Keratinocyte (primary cell): ENCODE data around the gene CIDEC. TPM values are rescaled to one million over a fixed set of nuclear protein-coding genes. Genes with fewer than 3 reads are reported as not detected.

Source experiments
- DNase-seq: peaks from one replicate; pipeline ENCODE4 v3.0.0-alpha.2; 2011; ENCODE audit warnings: low read depth, missing footprints, low spot score
- FAIRE-seq: peaks from 2 replicates; lab custom pipeline; 2011; peaks lifted over from hg19 to GRCh38; lab: Jason Lieb, UNC
- H2AFZ ChIP-seq: 2 replicates; pipeline ENCODE4 v1.6.0; 2012; ENCODE audit warnings: low read length, control low read depth, inconsistent platforms; ENCODE audit not compliant: control insufficient read depth
- H3K27ac ChIP-seq: 2 replicates; pipeline ENCODE4 v1.5.1; 2011; ENCODE audit warnings: low read length; ENCODE audit not compliant: control insufficient read depth, insufficient read depth
- H3K27me3 ChIP-seq: 3 replicates; pipeline ENCODE4 v1.6.0; 2011; ENCODE audit warnings: low read length; ENCODE audit not compliant: control insufficient read depth, insufficient read depth; ENCODE audit errors: extremely low read depth
- H3K36me3 ChIP-seq, 2 experiments: 2 replicates in 1 of 2; 3 replicates in 1 of 2; pipeline ENCODE4 v1.5.1; 2011; ENCODE audit warnings: low read length in 2 of 2, mild to moderate bottlenecking in 1 of 2; ENCODE audit not compliant: control insufficient read depth in 2 of 2, insufficient read depth in 2 of 2; ENCODE audit errors: extremely low read depth in 1 of 2
- H3K4me1 ChIP-seq: 3 replicates; pipeline ENCODE4 v1.5.1; 2011; ENCODE audit warnings: low read length; ENCODE audit not compliant: control insufficient read depth, insufficient read depth; ENCODE audit errors: extremely low read depth
- H3K4me2 ChIP-seq: 3 replicates; pipeline ENCODE4 v1.6.0; 2011; ENCODE audit warnings: low read depth, low read length; ENCODE audit not compliant: control insufficient read depth, insufficient read depth; ENCODE audit errors: extremely low read depth
- H3K4me3 ChIP-seq, 3 experiments: fragments of 200-600 bp in 1 of 3; sonication (generic) in 1 of 3; 2 replicates in 2 of 3; 3 replicates in 1 of 3; pipeline ENCODE4 v1.5.1; 2011 to 2016; ENCODE audit warnings: low read length in 3 of 3, mild to moderate bottlenecking in 3 of 3, control low read depth in 2 of 3, inconsistent platforms in 1 of 3, low read depth in 1 of 3, mixed read lengths in 1 of 3, mixed run types in 1 of 3, moderate library complexity in 1 of 3; ENCODE audit not compliant: control insufficient read depth in 2 of 3, insufficient read depth in 2 of 3; ENCODE audit errors: extremely low read depth in 1 of 3
- H3K79me2 ChIP-seq: 2 replicates; pipeline ENCODE4 v1.6.0; 2012; ENCODE audit warnings: low read length; ENCODE audit not compliant: control insufficient read depth, insufficient read depth
- H3K9ac ChIP-seq: 3 replicates; pipeline ENCODE4 v1.6.0; 2011; ENCODE audit warnings: low read length; ENCODE audit not compliant: control insufficient read depth, insufficient read depth; ENCODE audit errors: extremely low read depth
- H3K9me1 ChIP-seq: 3 replicates; pipeline ENCODE4 v1.6.0; 2011; ENCODE audit warnings: low read length; ENCODE audit not compliant: control insufficient read depth, insufficient read depth; ENCODE audit errors: extremely low read depth
- H3K9me3 ChIP-seq: 2 replicates; pipeline ENCODE4 v1.5.1; 2012; ENCODE audit warnings: low read depth, low read length; ENCODE audit not compliant: control insufficient read depth
- H4K20me1 ChIP-seq: 3 replicates; pipeline ENCODE4 v1.6.0; 2011; ENCODE audit warnings: low read length; ENCODE audit not compliant: control insufficient read depth, insufficient read depth; ENCODE audit errors: extremely low read depth
- CTCF ChIP-seq, 3 experiments: IDR thresholded peaks in 1 of 3; conservative IDR thresholded peaks in 1 of 3; optimal IDR thresholded peaks in 1 of 3; 2 replicates in 2 of 3; 3 replicates in 1 of 3; pipeline versions ENCODE3 to v1.5.1; 2011; ENCODE audit warnings: low read length in 3 of 3, mild to moderate bottlenecking in 3 of 3, moderate library complexity in 2 of 3, control low read depth in 1 of 3, inconsistent platforms in 1 of 3; ENCODE audit not compliant: insufficient read depth in 2 of 3; ENCODE audit errors: extremely low read depth in 1 of 3
- EZH2 ChIP-seq: IDR thresholded peaks from one replicate; pipeline ENCODE4 v1.6.1; 2012; ENCODE audit warnings: inconsistent platforms, mild to moderate bottlenecking, low read length, moderate library complexity
- dilution Hi-C: fragments of 300-500 bp; cut with MboI; formaldehyde crosslinking; loops from one replicate; pipeline ENCODE4 v1.7.0; 2020; ENCODE audit warnings: low sequenced_read_pairs; ENCODE audit not compliant: extremely low pct_ligation_motif_present
- polyA minus RNA-seq, 3 experiments: library from RNA; depleted of rRNA, polyadenylated mRNA; stranded (reverse); fragments of >200 nt; gene quantifications; 1 replicate in 1 of 3; 2 replicates in 1 of 3; 3 replicates in 1 of 3; pipeline ENCODE4 v1.2.3, GENCODE V29; 2011
- polyA plus RNA-seq, 5 experiments: library from polyadenylated mRNA; depleted of rRNA in 3 of 5; stranded (reverse) in 3 of 5; stranded (forward) in 1 of 5; unstranded in 1 of 5; fragments of >200 nt; gene quantifications; 1 replicate in 1 of 5; 2 replicates in 3 of 5; 3 replicates in 1 of 5; pipeline versions ENCODE4 v1.2.1 to v1.2.3, GENCODE V29; 2011 to 2012; ENCODE audit warnings: missing spikeins in 2 of 5, low read depth in 1 of 5, low replicate concordance in 1 of 5

CIDEC gene, protein sequence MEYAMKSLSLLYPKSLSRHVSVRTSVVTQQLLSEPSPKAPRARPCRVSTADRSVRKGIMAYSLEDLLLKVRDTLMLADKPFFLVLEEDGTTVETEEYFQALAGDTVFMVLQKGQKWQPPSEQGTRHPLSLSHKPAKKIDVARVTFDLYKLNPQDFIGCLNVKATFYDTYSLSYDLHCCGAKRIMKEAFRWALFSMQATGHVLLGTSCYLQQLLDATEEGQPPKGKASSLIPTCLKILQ
- polyA plus RNA-seq (not detected in 3 replicates), polyA minus RNA-seq (0.30 TPM in 1 of 3 replicates, not detected in the others)
- not detected for polyA plus RNA-seq (2011; ENCODE audit: low read depth)
- polyA plus RNA-seq (2011; cell fraction: cytosol; rRNA removed), result 0.08 TPM in 1 of 2 replicates, not detected in the other
- not detected in 2 replicates for polyA plus RNA-seq (2011; cell fraction: nucleus; rRNA removed)
- not detected in 2 replicates for polyA plus RNA-seq (2012; ENCODE audit: low replicate concordance)
- polyA minus RNA-seq (2011; cell fraction: cytosol; rRNA and poly(A)+ RNA removed), result not detected
- polyA minus RNA-seq (2011; cell fraction: nucleus; rRNA and poly(A)+ RNA removed), result not detected in 2 replicates

DNA sequence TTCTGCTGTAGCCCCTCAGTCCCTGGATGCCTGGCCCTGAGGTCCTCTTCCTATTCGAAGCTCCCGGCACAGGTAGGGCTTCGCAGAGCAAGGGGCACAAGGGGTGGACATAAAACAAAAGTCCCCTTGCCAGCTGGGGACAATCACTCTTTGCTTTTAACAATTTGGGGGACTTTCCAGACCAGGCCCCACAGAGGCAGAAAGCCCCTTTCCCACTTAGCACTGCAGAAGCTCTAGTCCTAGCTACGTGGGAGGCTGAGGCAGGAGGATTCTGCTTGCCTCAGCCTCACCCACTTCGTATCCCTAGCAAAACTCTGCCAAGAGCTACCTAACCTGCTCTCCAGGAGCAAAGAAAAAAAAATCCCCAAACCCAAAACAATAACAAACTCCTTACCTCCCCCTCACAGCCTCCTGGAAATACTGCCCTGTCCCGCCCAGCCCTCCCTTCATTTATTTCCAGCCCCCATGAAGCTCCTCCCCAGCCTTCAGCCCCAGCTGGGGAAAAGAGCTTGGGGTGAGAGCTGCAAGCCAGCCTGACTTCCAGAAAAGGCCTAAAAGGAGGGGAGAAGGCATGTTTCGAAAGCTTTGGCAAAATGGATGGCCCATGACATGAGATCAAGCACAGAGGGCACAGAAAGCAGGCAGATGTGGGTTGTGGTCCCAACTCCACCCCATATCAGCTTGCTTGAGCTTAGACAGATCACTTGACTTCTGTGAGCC is at the start of gene CIDEC:
Gene CIDEC, minus strand, starts transcription at position 424 of the 720 bp plus-strand sequence. CDS start 1,767 bp downstream, outside the sequence.
- Histone ChIP-seq H2AFZ (no peak within 1 kb of the TSS), H3K27me3 (no peaks in the 10 kb centered on the region), H3K4me3 (no peak within 1 kb of the TSS), H3K79me2 (no peaks in the 10 kb centered on the region), H3K9me1 (no peaks in the 10 kb centered on the region), H4K20me1 (no peaks in the 10 kb centered on the region), H3K9ac (no peak within 1 kb of the TSS), H3K4me1 (peaks cover 18% of the 10 kb centered on the region), H3K36me3 (no peaks in the 10 kb centered on the region), H3K9me3 (no peaks in the 10 kb centered on the region), H3K27ac (no peak within 1 kb of the TSS), H3K4me2 (no peak within 1 kb of the TSS)
- TF ChIP-seq CTCF (optimal IDR thresholded peaks at IDR 0.05 in 1 of 3, IDR thresholded peaks at IDR 0.05 in 1 of 3, conservative IDR thresholded peaks at IDR 0.05 in 1 of 3; ENCODE audit: extremely low read depth in 1 of 3, insufficient read depth in 2 of 3, low read length in 3 of 3) (no peak), EZH2 (no peak)
- dilution Hi-C loops, result no loop called here
- FAIRE-seq, result no peak
- no peak for DNase-seq

GRCh38 chr3:9928158-9928557 is 48.1 kb upstream of the CIDEC start:
- TF ChIP-seq EZH2, result no peak
- no peak for TF ChIP-seq CTCF (optimal IDR thresholded peaks at IDR 0.05 in 1 of 3, IDR thresholded peaks at IDR 0.05 in 1 of 3, conservative IDR thresholded peaks at IDR 0.05 in 1 of 3; ENCODE audit: extremely low read depth in 1 of 3, insufficient read depth in 2 of 3, low read length in 3 of 3)
- H3K9me1 ChIP-seq, result no peaks in the 10 kb centered on the region
- H3K27me3 ChIP-seq, result no peaks in the 10 kb centered on the region
- no peak overlapping the region for H3K4me3 ChIP-seq
- H3K4me1 ChIP-seq, result peaks cover 4% of the 10 kb centered on the region
- H2AFZ ChIP-seq, result no peak overlapping the region
- H3K4me2 ChIP-seq, result no peak overlapping the region
- FAIRE-seq, result no peak
- no peak overlapping the region for H3K27ac ChIP-seq
- H3K79me2 ChIP-seq, result no peaks in the 10 kb centered on the region
- H3K36me3 ChIP-seq, result peaks cover 4 to 7% of the 10 kb centered on the region in 2 experiments
- H3K9me3 ChIP-seq, result no peaks in the 10 kb centered on the region
- no peaks in the 10 kb centered on the region for H4K20me1 ChIP-seq
- DNase-seq, result no peak
- dilution Hi-C loops, result no loop called here
- no peak overlapping the region for H3K9ac ChIP-seq
